Stimulated activated CD4-positive, alpha-beta T cell treated with anti-CD3 and anti-CD28 coated beads, Interleukin-12 subunit alpha, Interleukin-12 subunit beta, amount 100 ng/mL, for 24 hours (primary cell): ENCODE data around the gene ACOX1.

Experiments
- DNase-seq, 2 experiments: peaks; one replicate each; pipeline ENCODE4 v3.0.0-alpha.2; 2020; ENCODE audit warnings: low read depth in 2 of 2

ACOX1 gene

GRCh38 chr17:75909051-75909811, 69.7 kb downstream of the ACOX1 start:
- no peak for DNase-seq

GRCh38 chr17:75908201-75908600, 70.8 kb downstream of the ACOX1 start:
- no peak for DNase-seq

GRCh38 chr17:75906143-75906884, 72.7 kb downstream of the ACOX1 start:
- DNase-seq: no peak

- DNase-seq: peak; percentile 87 to 91
These were observed 74.0 kb downstream of the ACOX1 start, which contains the start of gene MRPL38 for GRCh38 chr17:75904749-75905521. Gene MRPL38, minus strand, starts transcription at chr17:75904884. Its CDS starts 9 bp downstream, at chr17:75904875.

- no peak for DNase-seq
These were observed 76.6 kb downstream of the ACOX1 start for GRCh38 chr17:75902406-75902805.

GRCh38 chr17:75901727-75902126, 77.2 kb downstream of the ACOX1 start:
- DNase-seq: no peak

- DNase-seq: no peak
These were observed 78.1 kb downstream of the ACOX1 start for GRCh38 chr17:75900691-75901533.

- DNase-seq: no peak
These were observed 79.0 kb downstream of the ACOX1 start for GRCh38 chr17:75899767-75900468.

GRCh38 chr17:75899353-75899752, 79.6 kb downstream of the ACOX1 start:
- no peak for DNase-seq

GRCh38 chr17:75898791-75899190, 80.2 kb downstream of the ACOX1 start:
- no peak for DNase-seq

- no peak for DNase-seq
These were observed 80.9 kb downstream of the ACOX1 start for GRCh38 chr17:75898065-75898464.

GRCh38 chr17:75897160-75898019, 81.6 kb downstream of the ACOX1 start:
- DNase-seq: no peak

GRCh38 chr17:75896415-75897159, 82.4 kb downstream of the ACOX1 start, which contains the start of gene TRIM65:
Gene TRIM65, minus strand, starts transcription at chr17:75896951. Its CDS starts 14 bp downstream, at chr17:75896937.
- DNase-seq: peak; percentile 67 to 69

- no peak for DNase-seq
These were observed 83.4 kb downstream of the ACOX1 start for GRCh38 chr17:75895370-75896155.

GRCh38 chr17:75894049-75894733, 84.8 kb downstream of the ACOX1 start:
- DNase-seq: no peak

GRCh38 chr17:75893305-75894048, 85.5 kb downstream of the ACOX1 start:
- DNase-seq: no peak
